ENCODE results near the gene KRCC1.
"Not testable (repeated sequence)": the region's sequence is repeated elsewhere in the genome, so short reads cannot be mapped to it uniquely, and the experiment has no call there.

The KRCC1 gene

GRCh38 chr2:87992569-87992968 lies 63.0 kb downstream of the KRCC1 start:
- DNase-seq: not testable (repeated sequence)

DNA sequence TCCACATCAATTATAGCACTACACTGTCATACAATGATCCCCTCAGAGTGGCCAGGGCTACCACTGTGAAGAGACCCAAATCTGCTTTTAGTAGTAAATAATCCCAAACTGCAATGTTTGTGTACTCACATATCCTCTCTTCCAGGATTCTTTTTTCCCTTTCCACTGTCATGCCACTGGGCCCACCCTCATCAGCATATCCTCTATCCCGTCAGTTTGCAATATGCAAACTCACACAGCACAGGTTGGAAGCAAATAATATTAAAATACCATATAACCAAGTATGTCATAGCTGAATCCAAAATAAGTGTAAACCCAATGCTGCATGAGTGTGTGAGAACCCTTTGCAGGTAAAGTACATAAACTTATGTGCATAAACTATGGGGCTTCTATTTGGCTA lies 68.1 kb downstream of the KRCC1 start:
- not testable (repeated sequence) for DNase-seq

DNA sequence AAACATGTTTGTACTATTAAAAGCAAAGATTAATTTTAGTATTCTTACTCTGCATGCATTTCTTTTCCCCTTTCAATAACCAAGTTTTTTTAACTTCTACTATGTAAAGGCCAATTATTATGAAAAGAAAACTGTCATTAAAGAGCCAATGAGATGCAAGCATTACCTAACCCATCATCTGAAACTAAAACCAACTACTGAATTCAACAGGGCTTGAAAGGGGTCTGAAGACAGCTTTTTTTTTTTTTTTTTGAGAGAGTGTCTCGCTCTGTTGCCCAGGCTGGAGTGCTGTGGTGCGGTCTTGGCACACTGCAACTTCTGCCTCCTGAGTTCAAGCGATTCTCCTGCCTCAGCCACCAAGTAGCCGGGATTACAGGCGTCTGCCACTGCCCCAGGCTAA lies 69.7 kb downstream of the KRCC1 start:
- not testable (repeated sequence) for DNase-seq

GRCh38 chr2:87981182-87981581 lies 74.4 kb downstream of the KRCC1 start:
- DNase-seq: not testable (repeated sequence)
